ENCODE results near the gene STAT3. TPM values are rescaled to one million over a fixed set of nuclear protein-coding genes. Genes with fewer than 3 reads are reported as not detected.
"Not testable (repeated sequence)": the region's sequence is repeated elsewhere in the genome, so short reads cannot be mapped to it uniquely, and the experiment has no call there.

STAT3 gene
- total RNA-seq, 1 donor, result 180 TPM

- H3K4me3 ChIP-seq (ENCODE audit: low read depth, low read length), result no peak overlapping the region
- DNase-seq (ENCODE audit: low read depth), result peak; percentile 65
- no peak for TF ChIP-seq CTCF (IDR thresholded peaks at IDR 0.05; ENCODE audit: insufficient read depth, low read depth, low read length)
Measured at GRCh38 chr17:42270596-42270995, 117.6 kb downstream of the STAT3 start.

- no peak overlapping the region for H3K4me3 ChIP-seq (ENCODE audit: low read depth, low read length)
- no peak for TF ChIP-seq CTCF (IDR thresholded peaks at IDR 0.05; ENCODE audit: insufficient read depth, low read depth, low read length)
- peak; percentile 65 for DNase-seq (ENCODE audit: low read depth)
Measured at GRCh38 chr17:42270170-42270535, 118.1 kb downstream of the STAT3 start.

GRCh38 chr17:42268236-42268635 lies 120.0 kb downstream of the STAT3 start:
- no peak for TF ChIP-seq CTCF (IDR thresholded peaks at IDR 0.05; ENCODE audit: insufficient read depth, low read depth, low read length)
- DNase-seq (ENCODE audit: low read depth), result no peak
- no peak overlapping the region for H3K4me3 ChIP-seq (ENCODE audit: low read depth, low read length)

GRCh38 chr17:42266918-42267766 lies 121.1 kb downstream of the STAT3 start:
- H3K4me3 ChIP-seq (ENCODE audit: low read depth, low read length), result no peak overlapping the region
- no peak for TF ChIP-seq CTCF (IDR thresholded peaks at IDR 0.05; ENCODE audit: insufficient read depth, low read depth, low read length)
- DNase-seq (ENCODE audit: low read depth), result peak; percentile 99

- no peak for DNase-seq (ENCODE audit: low read depth)
Measured at GRCh38 chr17:42266462-42266861, 121.8 kb downstream of the STAT3 start.

GRCh38 chr17:42264366-42264765 lies 123.9 kb downstream of the STAT3 start:
- not testable (repeated sequence) for H3K4me3 ChIP-seq (ENCODE audit: low read depth, low read length); DNase-seq (ENCODE audit: low read depth)

More at GRCh38 chr17:42266462-42266861, 121.8 kb downstream of the STAT3 start:
- no peak for TF ChIP-seq CTCF (IDR thresholded peaks at IDR 0.05; ENCODE audit: insufficient read depth, low read depth, low read length)
- no peak overlapping the region for H3K4me3 ChIP-seq (ENCODE audit: low read depth, low read length)

Other genes starting within 250 kb of the STAT3 start
- 68.0 and 83.3 TPM in 2 replicates for gene RAB5C, start 233.5 kb downstream of the STAT3 start, total RNA-seq
- gene KCNH4, start 207.3 kb downstream of the STAT3 start, total RNA-seq, result under 0.01 TPM in 1 of 2 replicates, not detected in the other
- gene HCRT, start 203.0 kb downstream of the STAT3 start, total RNA-seq, result not detected in 2 replicates
- gene GHDC, start 193.9 kb downstream of the STAT3 start, total RNA-seq, result 14.7 and 20.0 TPM in 2 replicates
- gene STAT5B, start 112.1 kb downstream of the STAT3 start, total RNA-seq, result 33.5 and 38.4 TPM in 2 replicates
- gene STAT5A, start 99.9 kb downstream of the STAT3 start, total RNA-seq, result 13.8 and 16.1 TPM in 2 replicates
- gene CAVIN1, start 34.8 kb upstream of the STAT3 start, total RNA-seq, result 988 and 1,007 TPM in 2 replicates
- 66.4 and 82.5 TPM in 2 replicates for gene ATP6V0A1, start 70.4 kb upstream of the STAT3 start, total RNA-seq
- gene NAGLU, start 147.8 kb upstream of the STAT3 start, total RNA-seq, result 28.5 and 35.1 TPM in 2 replicates
- 3.5 and 11.9 TPM in 2 replicates for gene HSD17B1, start 164.5 kb upstream of the STAT3 start, total RNA-seq
- gene COASY, start 173.7 kb upstream of the STAT3 start, total RNA-seq, result 18.0 and 22.0 TPM in 2 replicates
- 31.2 and 47.5 TPM in 2 replicates for gene MLX, start 178.7 kb upstream of the STAT3 start, total RNA-seq
- gene PSMC3IP, start 189.3 kb upstream of the STAT3 start, total RNA-seq, result 3.9 and 4.8 TPM in 2 replicates
- gene RETREG3, start 220.9 kb upstream of the STAT3 start, total RNA-seq, result 59.9 and 80.3 TPM in 2 replicates
- gene TUBG1, start 221.2 kb upstream of the STAT3 start, total RNA-seq, result 36.1 and 52.2 TPM in 2 replicates